HG03103 (cell line): ENCODE measurements around the gene NEUROG3.
"Not testable (repeated sequence)": the region's sequence is repeated elsewhere in the genome, so short reads cannot be mapped to it uniquely, and the experiment has no call there.

ENCODE experiments used
- ATAC-seq: cut with Tn5 transposase; IDR thresholded peaks from one replicate; pipeline ENCODE4 v1.9.1; 2021; ENCODE audit warnings: low read depth; ENCODE audit not compliant: unreplicated experiment

The NEUROG3 gene

GRCh38 chr10:69572159-69573055 lies 815 bp downstream of the NEUROG3 start:
- ATAC-seq, result no peak

- no peak for ATAC-seq
Observed at GRCh38 chr10:69571618-69572158, 1.5 kb downstream of the NEUROG3 start.

GRCh38 chr10:69570050-69570816 lies 3.0 kb downstream of the NEUROG3 start:
- ATAC-seq, result no peak

GRCh38 chr10:69569396-69569934 lies 3.8 kb downstream of the NEUROG3 start:
- no peak for ATAC-seq

GRCh38 chr10:69568472-69569395 lies 4.5 kb downstream of the NEUROG3 start:
- no peak for ATAC-seq

- ATAC-seq, result no peak
Observed at GRCh38 chr10:69567920-69568319, 5.3 kb downstream of the NEUROG3 start.

- ATAC-seq, result no peak
Observed at GRCh38 chr10:69562731-69563254, 10.4 kb downstream of the NEUROG3 start.

GRCh38 chr10:69559525-69559924 lies 13.7 kb downstream of the NEUROG3 start:
- no peak for ATAC-seq

- ATAC-seq, result no peak
Observed at GRCh38 chr10:69558559-69558958, 14.7 kb downstream of the NEUROG3 start.

GRCh38 chr10:69554611-69555010 lies 18.6 kb downstream of the NEUROG3 start:
- no peak for ATAC-seq

- ATAC-seq, result no peak
Observed at GRCh38 chr10:69553328-69553727, 19.9 kb downstream of the NEUROG3 start.

GRCh38 chr10:69552268-69552667 lies 21.0 kb downstream of the NEUROG3 start:
- ATAC-seq, result no peak

- no peak for ATAC-seq
Observed at GRCh38 chr10:69549959-69550358, 23.3 kb downstream of the NEUROG3 start.

GRCh38 chr10:69541463-69541862 lies 31.8 kb downstream of the NEUROG3 start:
- ATAC-seq, result no peak

GRCh38 chr10:69538461-69538860 lies 34.8 kb downstream of the NEUROG3 start:
- ATAC-seq, result no peak

GRCh38 chr10:69537449-69537848 lies 35.8 kb downstream of the NEUROG3 start:
- ATAC-seq, result no peak

GRCh38 chr10:69536521-69536920 lies 36.7 kb downstream of the NEUROG3 start:
- ATAC-seq, result not testable (repeated sequence)

GRCh38 chr10:69533658-69534057 lies 39.6 kb downstream of the NEUROG3 start:
- no peak for ATAC-seq

GRCh38 chr10:69527961-69528360 lies 45.3 kb downstream of the NEUROG3 start:
- ATAC-seq, result no peak
